GM23248 (cell line): Measurements from ENCODE around the gene KCTD2. TPM values are rescaled to one million over a fixed set of nuclear protein-coding genes. Genes with fewer than 3 reads are reported as not detected.
A peak's percentile ranks its signal among the peaks of the same experiment; 100 is the strongest.

Experiments used
- DNase-seq: peaks from one replicate; pipeline ENCODE4 v3.0.0-alpha.2; 2015
- H2AFZ ChIP-seq: fragments of 200-600 bp; sonication (generic); 2 replicates; pipeline ENCODE4 v1.6.1; 2016; ENCODE audit warnings: antibody characterized with exemption
- H3F3A ChIP-seq: fragments of 200-600 bp; sonication (generic); 2 replicates; pipeline ENCODE4 v1.6.1; 2016; ENCODE audit warnings: mild to moderate bottlenecking, antibody characterized with exemption, mixed run types; ENCODE audit not compliant: insufficient read depth
- H3K27ac ChIP-seq: fragments of 200-600 bp; sonication (generic); 2 replicates; pipeline ENCODE4 v1.5.1; 2016; ENCODE audit warnings: mild to moderate bottlenecking
- H3K27me3 ChIP-seq: fragments of 200-600 bp; sonication (generic); replicated peaks from 2 replicates; pipeline ENCODE4 v1.6.1; 2016; ENCODE audit warnings: mild to moderate bottlenecking; ENCODE audit not compliant: insufficient read depth
- H3K36me3 ChIP-seq: fragments of 200-600 bp; sonication (generic); 2 replicates; pipeline ENCODE4 v1.6.1; 2016; ENCODE audit warnings: low read depth, mild to moderate bottlenecking
- H3K4me1 ChIP-seq: fragments of 200-600 bp; sonication (generic); 2 replicates; pipeline ENCODE4 v1.6.1; 2016; ENCODE audit warnings: mild to moderate bottlenecking; ENCODE audit not compliant: insufficient read depth
- H3K4me2 ChIP-seq: fragments of 200-600 bp; sonication (generic); one replicate; pipeline ENCODE4 v1.6.1; 2016; ENCODE audit warnings: mild to moderate bottlenecking; ENCODE audit not compliant: unreplicated experiment
- H3K4me3 ChIP-seq: fragments of 200-600 bp; sonication (generic); 2 replicates; pipeline ENCODE4 v1.5.1; 2016; ENCODE audit warnings: mild to moderate bottlenecking
- H3K79me2 ChIP-seq: fragments of 200-600 bp; sonication (generic); 2 replicates; pipeline ENCODE4 v1.6.1; 2016; ENCODE audit warnings: mild to moderate bottlenecking; ENCODE audit not compliant: insufficient read depth
- H3K9ac ChIP-seq: fragments of 200-600 bp; sonication (generic); 2 replicates; pipeline ENCODE4 v1.6.1; 2016; ENCODE audit warnings: mild to moderate bottlenecking
- H3K9me2 ChIP-seq: fragments of 200-600 bp; sonication (generic); 2 replicates; pipeline ENCODE4 v1.6.1; 2016; ENCODE audit warnings: mixed run types, mild to moderate bottlenecking, moderate library complexity; ENCODE audit not compliant: insufficient read depth
- H3K9me3 ChIP-seq: fragments of 200-600 bp; sonication (generic); one replicate; pipeline ENCODE4 v1.6.1; 2017; ENCODE audit warnings: low read depth
- H4K20me1 ChIP-seq: fragments of 200-600 bp; sonication (generic); 2 replicates; pipeline ENCODE4 v1.6.0; 2016; ENCODE audit not compliant: insufficient read depth
- EZH2 ChIP-seq: fragments of 200-600 bp; sonication (generic); IDR thresholded peaks from 2 replicates; pipeline ENCODE4 v1.6.1; 2018; ENCODE audit warnings: antibody characterized with exemption, mild to moderate bottlenecking; ENCODE audit not compliant: insufficient read depth, poor library complexity, severe bottlenecking
- EZH2phosphoT487 ChIP-seq: fragments of 200-600 bp; sonication (generic); IDR thresholded peaks from 2 replicates; pipeline ENCODE4 v1.6.1; 2018; ENCODE audit warnings: antibody characterized with exemption, moderate library complexity, mild to moderate bottlenecking, low read depth; ENCODE audit not compliant: insufficient read depth
- WGBS, 2 experiments: methylation state at CpG; one replicate each; pipeline ENCODE4 v1.1.6; 2015 to 2017; ENCODE audit warnings: low lambda C conversion rate in 2 of 2, low coverage in 1 of 2; ENCODE audit errors: missing lambda C conversion rate in 2 of 2; 5-methylcytosine and 5-hydroxymethylcytosine counted together
- in situ Hi-C: fragments of 300-500 bp; cut with MboI; formaldehyde crosslinking; loops from 2 replicates; pipeline ENCODE4 v1.15.0; 2020
- polyA plus RNA-seq: library from polyadenylated mRNA; unstranded; fragments of >200 nt; fragmentation: Nextera tagmentation; extraction: Ambion mirVana; gene quantifications from 2 replicates; pipeline ENCODE4 v1.2.1, GENCODE V29; 2016
- total RNA-seq: library from RNA; depleted of rRNA; stranded (reverse); fragments of >200 nt; shearing (Covaris generic); gene quantifications from 2 replicates; pipeline ENCODE4 v1.2.3, GENCODE V29; 2014

The KCTD2 gene
- total and polyA plus RNA-seq, 2 experiments from 2014 or later: 6.5 to 19.9 TPM

DNA sequence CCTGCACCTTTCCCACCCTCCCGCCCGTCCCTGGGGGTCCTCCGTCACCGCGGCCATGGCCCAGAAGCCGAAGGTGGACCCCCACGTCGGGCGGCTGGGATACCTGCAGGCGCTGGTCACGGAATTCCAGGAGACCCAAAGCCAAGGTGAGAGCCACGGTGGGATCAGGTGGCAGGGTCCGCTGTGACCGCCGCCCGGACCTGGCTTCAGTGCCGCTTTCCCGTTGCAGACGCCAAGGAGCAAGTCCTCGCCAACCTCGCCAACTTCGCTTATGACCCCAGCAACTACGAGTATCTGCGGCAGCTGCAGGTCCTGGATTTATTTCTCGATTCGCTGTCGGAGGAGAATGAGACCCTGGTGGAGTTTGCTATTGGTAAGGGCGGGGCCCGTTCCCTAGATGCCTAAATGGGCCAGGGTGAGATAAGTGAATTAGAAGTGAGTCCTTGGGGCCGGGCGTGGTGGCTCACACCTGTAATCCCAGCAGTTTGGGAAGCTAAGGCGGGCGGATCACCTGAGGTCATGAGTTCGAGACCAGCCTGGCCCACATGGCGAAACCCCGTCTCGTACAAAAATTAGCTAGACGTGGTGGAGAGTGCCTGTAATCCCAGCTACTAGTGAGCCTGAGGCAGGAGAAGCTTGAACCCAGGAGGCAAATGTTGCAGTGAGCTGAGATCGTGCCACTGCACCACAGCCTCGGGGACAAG lies 63.4 kb downstream of the KCTD2 start:
- in situ Hi-C loops: no loop called here
- Histone ChIP-seq H3K36me3 (no peaks in the 10 kb centered on the region), H3K27me3 (no peaks in the 10 kb centered on the region), H3K9me3 (no peaks in the 10 kb centered on the region), H3F3A (peaks cover 5% of the 10 kb centered on the region; the same call in 1 of the 2 replicates), H3K4me3 (peak overlapping the region; percentile 81), H3K4me1 (0 out of 2 replicates have a peak, but pooled peaks cover 7% of the 10 kb centered on the region), H2AFZ (peak overlapping the region; percentile 79), H3K9me2 (no peaks in the 10 kb centered on the region), H3K79me2 (peaks cover 19% of the 10 kb centered on the region; the same call in 1 of the 2 replicates), H4K20me1 (no peaks in the 10 kb centered on the region), H3K4me2 (peak overlapping the region; percentile 92), H3K27ac (no peak overlapping the region), H3K9ac (peak overlapping the region; percentile 48)
- peak; percentile 62 for DNase-seq
- WGBS, 2 experiments: 20% methylated on average over 38 to 40 of the region's 40 CpGs
- TF ChIP-seq EZH2phosphoT487 (no peak), EZH2 (no peak)

DNA sequence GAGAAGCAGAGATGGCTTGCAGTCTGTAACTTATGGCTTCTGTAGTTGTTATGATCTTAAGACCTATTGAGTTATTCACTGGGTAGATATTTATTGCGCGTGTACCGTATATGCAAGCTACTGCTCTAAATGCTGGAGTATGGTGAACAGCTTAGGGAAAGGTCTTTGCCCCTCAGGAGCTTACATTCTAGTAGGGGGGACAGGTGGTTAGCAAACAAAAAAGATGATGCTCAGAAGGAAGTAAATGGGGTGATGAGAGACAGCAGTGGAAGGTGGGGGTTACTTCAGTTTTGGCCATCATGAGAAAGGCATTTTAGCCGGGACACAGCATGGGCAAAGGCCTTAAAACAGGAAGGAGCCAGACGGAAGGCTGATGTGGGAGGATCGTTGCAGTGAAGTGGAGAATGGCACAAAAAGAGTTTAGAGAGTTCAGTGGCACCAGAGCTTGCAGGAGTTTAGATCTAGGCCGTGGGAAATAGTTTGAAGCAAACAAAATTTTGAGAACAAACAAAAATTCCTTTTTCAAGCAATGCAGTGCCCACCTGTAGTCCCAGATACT lies 64.8 kb downstream of the KCTD2 start:
- in situ Hi-C loops: no loop called here

DNA sequence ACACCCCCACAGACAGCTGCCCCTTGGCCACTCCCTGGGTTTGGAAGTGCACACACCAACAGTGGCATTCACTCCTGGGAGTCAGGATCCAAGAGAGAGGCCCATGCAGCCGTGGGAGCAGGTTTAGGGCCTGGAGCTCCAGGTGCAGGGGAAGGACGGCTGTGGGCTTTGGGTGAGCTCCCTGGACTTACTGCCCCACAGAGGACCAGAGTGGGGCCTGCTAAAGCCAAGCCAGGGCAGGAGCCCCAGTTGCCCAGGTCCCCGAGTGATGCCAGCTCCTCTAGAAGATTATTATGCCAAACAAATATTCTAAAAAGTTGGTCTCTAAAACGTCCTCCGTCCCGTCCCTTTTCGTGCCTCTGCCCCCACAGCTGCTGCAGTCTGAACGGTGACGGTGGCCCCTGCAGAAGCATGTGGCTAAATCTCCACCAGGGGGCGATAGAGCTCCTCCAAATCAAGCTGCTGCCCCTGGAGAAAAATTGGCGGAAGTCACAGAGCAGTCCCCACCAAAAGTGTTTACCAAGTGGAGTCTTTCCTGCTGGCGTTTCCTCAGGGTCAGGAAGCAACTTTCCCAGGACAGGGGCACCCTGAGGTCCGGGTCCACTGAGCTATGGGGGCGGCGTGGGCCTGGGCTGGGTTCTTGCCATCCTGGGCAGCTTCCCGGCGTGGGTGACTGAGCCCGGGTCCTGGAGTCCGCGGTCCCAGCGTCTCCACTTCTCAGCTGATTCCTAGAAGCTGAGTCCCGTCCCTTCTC lies 67.0 kb downstream of the KCTD2 start:
- H3K9me2 ChIP-seq: no peaks in the 10 kb centered on the region
- no peaks in the 10 kb centered on the region for H3K27me3 ChIP-seq
- peak overlapping the region; percentile 78 for H3K9ac ChIP-seq
- in situ Hi-C loops: no loop called here
- peak overlapping the region; percentile 93 for H2AFZ ChIP-seq
- peak overlapping the region; percentile 60 for H3K27ac ChIP-seq
- peak overlapping the region; percentile 79 for H3K4me2 ChIP-seq
- peak; percentile 90 for DNase-seq
- H3K4me1 ChIP-seq: 0 out of 2 replicates have a peak, but pooled peaks cover 7% of the 10 kb centered on the region
- H3K9me3 ChIP-seq: no peaks in the 10 kb centered on the region
- peak overlapping the region; percentile 72 for H3K4me3 ChIP-seq
- 2 to 3% methylated on average over 22 of the region's 22 CpGs for WGBS, 2 experiments
- H3F3A ChIP-seq: no peaks in the 10 kb centered on the region
- no peaks in the 10 kb centered on the region for H4K20me1 ChIP-seq
- TF ChIP-seq EZH2 (no peak), EZH2phosphoT487 (no peak)
- peaks cover 25% of the 10 kb centered on the region; the same call in 1 of the 2 replicates for H3K79me2 ChIP-seq
- no peaks in the 10 kb centered on the region for H3K36me3 ChIP-seq

More for the DNA sequence above, 64.8 kb downstream of the KCTD2 start:
- Histone ChIP-seq H3K27me3 (no peaks in the 10 kb centered on the region), H4K20me1 (no peaks in the 10 kb centered on the region), H3K9me3 (no peaks in the 10 kb centered on the region), H3K9ac (no peak overlapping the region), H3K4me2 (no peak overlapping the region), H2AFZ (no peak overlapping the region), H3K36me3 (no peaks in the 10 kb centered on the region), H3K27ac (no peak overlapping the region), H3K4me3 (no peak overlapping the region), H3K4me1 (0 out of 2 replicates have a peak, but pooled peaks cover 7% of the 10 kb centered on the region), H3K79me2 (peaks cover 21% of the 10 kb centered on the region; the same call in 1 of the 2 replicates), H3F3A (peaks cover 5% of the 10 kb centered on the region; the same call in 1 of the 2 replicates), H3K9me2 (no peaks in the 10 kb centered on the region)
- no peak for DNase-seq
- TF ChIP-seq EZH2phosphoT487 (no peak), EZH2 (no peak)
- WGBS, 2 experiments: 76 to 78% methylated on average over 7 of the region's 7 CpGs
